C4-2B (cell line): ENCODE data around the gene OR7A5.

ENCODE experiments used
- CTCF ChIP-seq: fragments of 450-650 bp; conservative IDR thresholded peaks from 2 replicates; pipeline ENCODE4 v1.5.1; 2017; ENCODE audit warnings: mild to moderate bottlenecking
- ZFX ChIP-seq: fragments of 450-650 bp; IDR thresholded peaks from 2 replicates; pipeline ENCODE4 v1.6.1; 2017

DNA sequence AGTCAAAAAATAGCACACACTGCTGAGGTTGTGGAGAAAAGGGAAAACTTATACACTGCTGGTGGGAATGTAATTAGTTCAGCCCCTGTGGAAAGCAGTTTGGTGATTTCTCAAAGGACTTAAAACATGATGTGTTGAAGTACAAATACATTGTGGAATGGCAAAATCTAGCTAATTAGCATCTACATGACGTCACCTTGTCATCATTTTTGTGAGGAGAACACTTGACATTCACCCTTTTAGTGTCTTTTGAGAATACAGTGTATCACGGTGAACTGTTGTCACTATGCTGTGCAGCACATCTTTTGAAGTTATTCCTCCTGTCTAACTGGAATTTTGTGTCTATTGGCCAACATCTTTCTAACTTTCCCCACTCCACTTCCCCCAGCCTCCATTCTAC, 8.2 kb upstream of the OR7A5 start:
- TF ChIP-seq CTCF (no peak), ZFX (no peak)
